ENCODE results near the gene ZDHHC16. TPM values are rescaled to one million over a fixed set of nuclear protein-coding genes. Genes with fewer than 3 reads are reported as not detected.

The ZDHHC16 gene
- total and polyA plus RNA-seq, 4 donors: 18.0 to 27.2 (median 22.9) TPM

- no peak overlapping the region for H3K9ac ChIP-seq (ENCODE audit: low read depth in 1 of 2, low read length in 2 of 2)
- WGBS: 88% methylated on average over 2 of the region's 2 CpGs
- TF ChIP-seq EGR1 (IDR thresholded peaks at IDR 0.05; ENCODE audit: low read depth in 2 of 2) (no peak), FOXA2 (IDR thresholded peaks at IDR 0.05) (no peak), HNF4G (IDR thresholded peaks at IDR 0.05) (no peak), MAX (IDR thresholded peaks at IDR 0.05) (no peak), GABPA (IDR thresholded peaks at IDR 0.05 in 1 of 2, conservative IDR thresholded peaks at IDR 0.05 in 1 of 2) (no peak), CTCF (IDR thresholded peaks at IDR 0.05; ENCODE audit: low read depth, low read length, missing input control) (no peak), SP1 (IDR thresholded peaks at IDR 0.05) (no peak), HNF4A (conservative IDR thresholded peaks at IDR 0.05) (no peak), JUND (IDR thresholded peaks at IDR 0.05) (no peak), ATF3 (IDR thresholded peaks at IDR 0.05) (no peak), RXRA (IDR thresholded peaks at IDR 0.05) (no peak)
- H3K36me3 ChIP-seq (ENCODE audit: control insufficient read depth in 4 of 4, insufficient read depth in 3 of 4, low read depth in 1 of 4, low read length in 3 of 4): no peaks in the 10 kb centered on the region
- no peak overlapping the region for H3K27ac ChIP-seq (ENCODE audit: low read depth in 1 of 2, low read length in 2 of 2)
- H3K9me3 ChIP-seq (ENCODE audit: control insufficient read depth in 4 of 4, low read length in 3 of 4): no peaks in the 10 kb centered on the region
- peaks cover 0 to 7% (median 3%) of the 10 kb centered on the region in 4 donors for H3K4me1 ChIP-seq (ENCODE audit: control insufficient read depth in 4 of 4, insufficient read depth in 4 of 4, low read length in 3 of 4)
- no peak for DNase-seq (ENCODE audit: low spot score)
- no peaks in the 10 kb centered on the region for H3K27me3 ChIP-seq (ENCODE audit: control insufficient read depth in 4 of 4, insufficient read depth in 4 of 4, low read length in 3 of 4)
- no peak overlapping the region for H3K4me3 ChIP-seq (ENCODE audit: low read depth in 1 of 3, low read length in 3 of 3)
These were observed 38.1 kb upstream of the ZDHHC16 start for GRCh38 chr10:97407952-97408248.

- Histone ChIP-seq H3K27ac (ENCODE audit: low read depth in 1 of 2, low read length in 2 of 2) (peak overlapping the region in 1 of 2 donors; percentile 33), H3K9me3 (ENCODE audit: control insufficient read depth in 4 of 4, low read length in 3 of 4) (no peaks in the 10 kb centered on the region), H3K36me3 (ENCODE audit: control insufficient read depth in 4 of 4, insufficient read depth in 3 of 4, low read depth in 1 of 4, low read length in 3 of 4) (no peaks in the 10 kb centered on the region), H3K4me1 (ENCODE audit: control insufficient read depth in 4 of 4, insufficient read depth in 4 of 4, low read length in 3 of 4) (peaks cover 0 to 7% (median 3%) of the 10 kb centered on the region in 4 donors), H3K27me3 (ENCODE audit: control insufficient read depth in 4 of 4, insufficient read depth in 4 of 4, low read length in 3 of 4) (no peaks in the 10 kb centered on the region), H3K4me3 (ENCODE audit: low read depth in 1 of 3, low read length in 3 of 3) (no peak overlapping the region), H3K9ac (ENCODE audit: low read depth in 1 of 2, low read length in 2 of 2) (no peak overlapping the region)
- 64% methylated on average over 10 of the region's 10 CpGs for WGBS
- no peak for DNase-seq (ENCODE audit: low spot score)
- TF ChIP-seq FOXA1 (IDR thresholded peaks at IDR 0.05): no peak
- peak; percentile 70 for TF ChIP-seq NR2F2 (IDR thresholded peaks at IDR 0.05)
- TF ChIP-seq EGR1 (IDR thresholded peaks at IDR 0.05; ENCODE audit: low read depth in 2 of 2): no peak
- TF ChIP-seq FOXA2 (IDR thresholded peaks at IDR 0.05): no peak
These were observed 37.4 kb upstream of the ZDHHC16 start for GRCh38 chr10:97408496-97408992.

GRCh38 chr10:97411406-97411805, 34.6 kb upstream of the ZDHHC16 start:
- Histone ChIP-seq H3K4me3 (ENCODE audit: low read depth in 1 of 3, low read length in 3 of 3) (no peak overlapping the region), H3K4me1 (ENCODE audit: control insufficient read depth in 4 of 4, insufficient read depth in 4 of 4, low read length in 3 of 4) (peaks cover 0 to 7% (median 3%) of the 10 kb centered on the region in 4 donors), H3K36me3 (ENCODE audit: control insufficient read depth in 4 of 4, insufficient read depth in 3 of 4, low read depth in 1 of 4, low read length in 3 of 4) (no peaks in the 10 kb centered on the region), H3K9ac (ENCODE audit: low read depth in 1 of 2, low read length in 2 of 2) (no peak overlapping the region), H3K9me3 (ENCODE audit: control insufficient read depth in 4 of 4, low read length in 3 of 4) (no peaks in the 10 kb centered on the region), H3K27me3 (ENCODE audit: control insufficient read depth in 4 of 4, insufficient read depth in 4 of 4, low read length in 3 of 4) (no peaks in the 10 kb centered on the region), H3K27ac (ENCODE audit: low read depth in 1 of 2, low read length in 2 of 2) (no peak overlapping the region)
- 80% methylated on average over 4 of the region's 4 CpGs for WGBS
- TF ChIP-seq FOXA2 (IDR thresholded peaks at IDR 0.05): no peak
- no peak for DNase-seq (ENCODE audit: low spot score)

- 87% methylated on average over 10 of the region's 10 CpGs for WGBS
- no peaks in the 10 kb centered on the region for H3K36me3 ChIP-seq (ENCODE audit: control insufficient read depth in 4 of 4, insufficient read depth in 3 of 4, low read depth in 1 of 4, low read length in 3 of 4)
- H3K4me1 ChIP-seq (ENCODE audit: control insufficient read depth in 4 of 4, insufficient read depth in 4 of 4, low read length in 3 of 4): no peaks in the 10 kb centered on the region
- H3K27ac ChIP-seq (ENCODE audit: low read depth in 1 of 2, low read length in 2 of 2): no peak overlapping the region
- H3K9ac ChIP-seq (ENCODE audit: low read depth in 1 of 2, low read length in 2 of 2): no peak overlapping the region
- no peaks in the 10 kb centered on the region for H3K27me3 ChIP-seq (ENCODE audit: control insufficient read depth in 4 of 4, insufficient read depth in 4 of 4, low read length in 3 of 4)
- no peaks in the 10 kb centered on the region for H3K9me3 ChIP-seq (ENCODE audit: control insufficient read depth in 4 of 4, low read length in 3 of 4)
- no peak overlapping the region for H3K4me3 ChIP-seq (ENCODE audit: low read depth in 1 of 3, low read length in 3 of 3)
- no peak for DNase-seq (ENCODE audit: low spot score)
- TF ChIP-seq RAD21 (IDR thresholded peaks at IDR 0.05): no peak
- no peak for TF ChIP-seq EGR1 (IDR thresholded peaks at IDR 0.05; ENCODE audit: low read depth in 2 of 2)
- no peak for TF ChIP-seq HNF4A (conservative IDR thresholded peaks at IDR 0.05)
- no peak for TF ChIP-seq ATF3 (IDR thresholded peaks at IDR 0.05)
- TF ChIP-seq REST (IDR thresholded peaks at IDR 0.05): no peak
- TF ChIP-seq TAF1 (conservative IDR thresholded peaks at IDR 0.05): no peak
- TF ChIP-seq YY1 (IDR thresholded peaks at IDR 0.05): no peak
- TF ChIP-seq HNF4G (IDR thresholded peaks at IDR 0.05): no peak
- TF ChIP-seq JUND (IDR thresholded peaks at IDR 0.05): no peak
- TF ChIP-seq FOXA2 (IDR thresholded peaks at IDR 0.05): no peak
- no peak for TF ChIP-seq SP1 (IDR thresholded peaks at IDR 0.05)
- TF ChIP-seq RXRA (IDR thresholded peaks at IDR 0.05): no peak
These were observed 33.1 kb upstream of the ZDHHC16 start for GRCh38 chr10:97412891-97413304.

Data from liver (tissue), 9 donors.